Hippocampal formation (tissue), 2 donors: Measurements from ENCODE around the gene C5orf24.
A peak's percentile ranks its signal among the peaks of the same experiment; 100 is the strongest.
"Not testable (repeated sequence)": the region's sequence is repeated elsewhere in the genome, so short reads cannot be mapped to it uniquely, and the experiment has no call there.

Experiments used
- DNase-seq, 2 donors: peaks; one replicate each; lab custom pipeline; 2025; lab: John Stamatoyannopoulos, UW

C5orf24 gene

GRCh38 chr5:134857401-134857800, 11.6 kb downstream of the C5orf24 start:
- DNase-seq, result no peak

- DNase-seq, result no peak
Observed at GRCh38 chr5:134864707-134865106, 18.9 kb downstream of the C5orf24 start.

DNA sequence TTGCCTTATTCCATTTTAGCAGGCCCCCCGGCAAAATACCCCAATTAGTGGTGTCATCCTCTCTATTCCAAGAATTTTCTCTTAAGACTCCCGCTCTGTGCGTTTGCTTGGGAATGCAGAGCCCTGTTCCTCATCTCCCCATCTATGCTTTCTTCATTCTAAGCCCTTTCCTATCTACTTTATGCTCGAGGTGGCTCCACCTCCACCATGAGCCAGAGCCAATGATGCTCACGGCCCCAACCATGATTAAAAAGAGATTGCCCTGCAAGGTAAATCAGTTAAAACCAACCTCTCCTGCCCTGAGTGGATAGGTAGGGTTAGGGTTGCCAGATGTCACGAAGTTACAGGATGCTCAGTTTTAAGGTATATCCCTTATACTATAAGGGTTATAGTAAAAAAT, 27.7 kb downstream of the C5orf24 start:
- no peak for DNase-seq

GRCh38 chr5:134873987-134874830, 28.4 kb downstream of the C5orf24 start, which contains the start of gene TXNDC15:
Gene TXNDC15, plus strand, starts transcription at chr5:134874371. Its CDS starts 57 bp downstream, at chr5:134874428.
- DNase-seq, result peak; percentile 75 to 85

GRCh38 chr5:134874831-134875655, 29.3 kb downstream of the C5orf24 start:
- DNase-seq, result peak; percentile 47 to 69

DNA sequence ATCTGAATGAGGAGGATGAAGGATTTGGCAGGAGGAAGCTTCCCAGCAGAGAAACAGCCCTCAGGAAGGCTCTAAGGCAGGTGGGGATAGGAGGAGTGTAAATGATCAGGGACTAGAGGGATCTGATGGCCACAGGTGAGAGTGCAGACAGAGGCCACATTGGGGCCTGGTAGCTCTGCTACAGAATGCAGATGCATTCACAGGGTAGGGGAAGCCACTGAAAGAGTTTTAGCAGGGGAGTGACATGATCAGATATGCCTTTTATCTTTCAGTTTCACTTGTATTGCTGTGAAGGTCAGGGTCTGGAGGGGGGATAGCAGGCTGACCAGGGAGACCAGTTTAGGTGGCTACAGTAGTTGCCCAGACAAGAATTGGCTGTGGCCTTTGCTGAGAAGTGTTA, 31.4 kb downstream of the C5orf24 start:
- no peak for DNase-seq

DNA sequence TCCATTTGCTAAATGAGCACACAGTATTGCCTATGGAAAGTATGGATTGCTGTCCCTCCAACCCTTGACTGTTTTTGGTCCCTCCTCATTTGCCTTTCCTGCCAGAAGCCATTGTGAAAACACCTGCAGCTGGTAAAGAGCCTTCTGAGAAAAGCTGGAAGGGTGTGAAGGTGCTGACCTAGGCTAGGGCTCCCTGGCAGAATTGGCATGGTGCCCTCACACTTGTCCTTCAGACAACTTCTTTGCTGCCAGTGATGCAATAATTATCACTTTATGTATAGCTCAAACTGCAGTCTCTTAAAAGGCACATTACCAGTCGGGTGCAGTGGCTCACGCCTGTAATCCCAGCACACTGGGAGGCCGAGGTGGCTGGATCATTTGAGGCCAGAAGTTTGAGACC, 32.6 kb downstream of the C5orf24 start:
- no peak for DNase-seq

- no peak for DNase-seq
Observed at GRCh38 chr5:134879456-134879855, 33.7 kb downstream of the C5orf24 start.

GRCh38 chr5:134880937-134881336, 35.2 kb downstream of the C5orf24 start:
- not testable (repeated sequence) for DNase-seq

GRCh38 chr5:134881711-134882110, 35.9 kb downstream of the C5orf24 start:
- DNase-seq, result not testable (repeated sequence)

DNA sequence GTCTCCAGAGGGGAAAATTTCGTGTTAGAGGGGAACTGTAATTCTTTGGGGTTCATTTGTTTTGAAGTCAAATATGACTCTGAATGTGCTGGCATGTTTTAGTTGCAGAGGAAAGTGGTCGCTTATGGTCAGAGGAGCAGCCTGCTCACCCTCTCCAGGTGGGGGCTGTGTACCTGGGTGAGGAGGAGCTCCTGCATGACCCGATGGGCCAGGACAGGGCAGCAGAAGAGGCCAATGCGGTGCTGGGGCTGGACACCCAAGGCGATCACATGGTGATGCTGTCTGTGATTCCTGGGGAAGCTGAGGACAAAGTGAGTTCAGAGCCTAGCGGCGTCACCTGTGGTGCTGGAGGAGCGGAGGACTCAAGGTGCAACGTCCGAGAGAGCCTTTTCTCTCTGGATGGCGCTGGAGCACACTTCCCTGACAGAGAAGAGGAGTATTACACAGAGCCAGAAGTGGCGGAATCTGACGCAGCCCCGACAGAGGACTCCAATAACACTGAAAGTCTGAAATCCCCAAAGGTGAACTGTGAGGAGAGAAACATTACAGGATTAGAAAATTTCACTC, 41.9 kb downstream of the C5orf24 start:
- no peak for DNase-seq

GRCh38 chr5:134889335-134889734, 43.6 kb downstream of the C5orf24 start:
- DNase-seq, result no peak

GRCh38 chr5:134891473-134891872, 45.7 kb downstream of the C5orf24 start:
- no peak for DNase-seq

- no peak for DNase-seq
Observed at GRCh38 chr5:134892282-134892681, 46.5 kb downstream of the C5orf24 start.

- DNase-seq, result no peak
Observed at GRCh38 chr5:134892926-134893325, 47.2 kb downstream of the C5orf24 start.

- no peak for DNase-seq
Observed at GRCh38 chr5:134893748-134894505, 48.2 kb downstream of the C5orf24 start.

GRCh38 chr5:134902071-134902801, 56.5 kb downstream of the C5orf24 start:
- DNase-seq, result no peak

DNA sequence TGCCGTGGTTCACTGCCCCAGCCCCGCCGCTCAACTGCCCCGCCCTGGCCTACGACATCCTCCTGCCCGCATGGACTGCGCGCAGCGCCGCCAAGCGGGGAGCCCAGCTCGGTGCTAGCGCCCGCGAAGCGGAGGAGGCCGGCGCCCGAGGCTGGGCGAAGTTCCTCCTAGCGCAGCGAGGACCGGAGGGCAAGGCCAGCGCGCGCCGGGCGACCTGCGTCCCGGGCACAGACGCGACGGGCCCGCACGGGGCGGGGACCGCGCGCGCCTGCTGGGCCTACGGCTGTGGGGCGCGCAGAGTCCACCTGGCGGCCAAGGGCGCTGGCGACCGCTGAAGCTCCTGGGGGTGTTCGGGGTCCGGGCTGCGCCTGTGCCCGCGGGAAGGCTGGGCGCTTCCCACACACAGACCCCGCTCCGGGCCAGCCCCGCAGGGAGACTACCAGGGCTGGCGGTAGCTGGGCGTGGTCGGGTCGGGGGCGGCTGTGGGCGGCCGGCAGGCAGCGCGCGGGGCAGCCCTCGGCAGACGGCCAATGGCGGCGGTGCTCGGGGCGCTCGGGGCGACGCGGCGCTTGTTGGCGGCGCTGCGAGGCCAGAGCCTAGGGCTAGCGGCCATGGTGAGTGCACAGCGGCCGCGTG, 59.0 kb downstream of the C5orf24 start, which contains the start of gene PCBD2:
TSS of gene PCBD2 (plus strand) at position 522 of the 636 bp plus-strand sequence. CDS start at position 531, 9 bp downstream.
- DNase-seq, result peak; percentile 83 to 87

DNA sequence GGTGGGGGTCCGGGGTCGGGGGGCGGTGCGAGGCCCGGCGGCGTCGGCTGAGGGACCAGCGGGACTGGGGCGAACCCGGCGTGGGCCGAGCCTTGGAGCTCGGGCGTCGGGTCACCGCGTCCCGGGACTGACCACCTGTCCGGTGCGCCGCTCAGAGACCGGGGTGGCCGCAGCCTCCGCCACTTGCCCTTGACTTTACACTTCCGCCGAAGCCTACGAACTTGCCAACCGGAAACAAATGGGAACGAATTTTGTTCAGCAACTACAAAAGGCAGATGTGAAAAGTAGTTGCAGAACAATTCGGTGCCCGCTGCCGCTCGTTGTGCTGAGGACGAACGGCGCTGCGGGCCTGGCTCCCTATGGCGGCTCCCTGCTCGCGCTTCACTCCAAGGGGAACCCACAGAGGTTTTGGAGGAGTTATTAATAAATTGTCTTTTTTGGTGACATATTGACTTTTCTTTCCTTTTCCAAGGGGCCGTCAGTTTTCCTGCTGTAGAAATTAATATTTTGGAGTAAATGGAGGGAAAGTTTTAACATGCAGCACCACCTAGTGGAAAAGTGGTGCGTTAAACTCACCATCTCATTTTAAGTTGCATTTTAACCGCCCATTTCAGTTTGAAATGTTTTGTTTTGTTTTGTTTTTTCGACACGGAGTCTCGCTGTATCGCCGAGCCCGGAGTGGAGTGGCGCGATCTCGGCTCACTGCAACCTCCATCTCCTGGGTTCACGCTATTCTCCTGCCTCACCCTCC, 59.7 kb downstream of the C5orf24 start:
- peak; percentile 48 to 80 for DNase-seq

- DNase-seq, result no peak
Observed at GRCh38 chr5:134906811-134907210, 61.0 kb downstream of the C5orf24 start.
